Effector memory CD8-positive, alpha-beta T cell (primary cell): Measurements from ENCODE around the gene LRBA.

Experiments
- ATAC-seq: fragments of 150-1000 bp; cut with Tn5 transposase; replicated peaks from 2 replicates; pipeline ENCODE4 v1.10.0; 2021; ENCODE audit warnings: mild to moderate bottlenecking, moderate library complexity
- DNase-seq, 3 experiments: peaks; one replicate each; pipeline ENCODE4 v3.0.0; 2021
- H3K27ac Mint-ChIP-seq, 2 donors: one replicate each; pipeline ENCODE4 v1.8.0; 2022; ENCODE audit warnings: mild to moderate bottlenecking in 2 of 2, mixed read lengths in 2 of 2, moderate library complexity in 2 of 2
- H3K27me3 Mint-ChIP-seq, 2 donors: one replicate each; pipeline ENCODE4 v1.8.0; 2022; ENCODE audit warnings: mixed read lengths in 2 of 2
- H3K36me3 Mint-ChIP-seq: one replicate; pipeline ENCODE4 v1.8.0; 2022; ENCODE audit warnings: mild to moderate bottlenecking, moderate library complexity, mixed read lengths; ENCODE audit not compliant: insufficient read depth
- H3K4me1 Mint-ChIP-seq, 2 donors: one replicate each; pipeline ENCODE4 v1.8.0; 2022; ENCODE audit warnings: low read depth in 2 of 2, mixed read lengths in 2 of 2
- H3K4me3 Mint-ChIP-seq, 2 donors: one replicate each; pipeline ENCODE4 v1.8.0; 2022; ENCODE audit warnings: mild to moderate bottlenecking in 2 of 2, mixed read lengths in 2 of 2, moderate library complexity in 2 of 2
- H3K9me3 Mint-ChIP-seq, 2 donors: one replicate each; pipeline ENCODE4 v1.8.0; 2022; ENCODE audit warnings: mixed read lengths in 2 of 2

The LRBA gene

DNA sequence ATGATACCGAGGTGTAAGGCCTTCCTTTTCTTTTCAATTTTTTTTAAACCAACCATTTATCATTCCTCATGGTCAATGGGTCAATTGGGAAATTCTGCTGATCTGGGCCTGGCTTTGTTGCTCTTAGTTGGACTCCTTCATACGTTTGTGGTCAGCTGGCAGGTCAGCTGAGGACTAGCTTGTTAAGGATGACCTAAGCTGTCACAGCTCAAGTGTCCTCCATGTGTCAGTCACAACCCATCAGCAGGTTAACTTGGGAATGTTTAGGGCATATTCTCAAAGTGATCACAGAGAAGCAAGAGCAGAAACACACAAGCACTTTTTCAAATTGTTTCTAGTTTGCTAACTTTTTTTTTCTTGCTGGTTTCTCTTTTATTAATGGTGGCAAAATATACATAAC lies 550.6 kb downstream of the LRBA start:
- DNase-seq (no peak), ATAC-seq (no peak)
- no peaks in the 10 kb centered on the region for H3K4me1 Mint-ChIP-seq
- H3K36me3 Mint-ChIP-seq, result no peaks in the 10 kb centered on the region
- no peak overlapping the region for H3K27ac Mint-ChIP-seq
- H3K9me3 Mint-ChIP-seq, result no peaks in the 10 kb centered on the region
- no peak overlapping the region for H3K4me3 Mint-ChIP-seq
- H3K27me3 Mint-ChIP-seq, result no peaks in the 10 kb centered on the region

GRCh38 chr4:150462743-150463142 lies 552.3 kb downstream of the LRBA start:
- Mint-ChIP-seq H3K9me3 (no peaks in the 10 kb centered on the region), H3K4me3 (no peak overlapping the region), H3K27ac (no peak overlapping the region), H3K36me3 (no peaks in the 10 kb centered on the region), H3K4me1 (no peaks in the 10 kb centered on the region), H3K27me3 (no peaks in the 10 kb centered on the region)
- no peak for ATAC-seq
- DNase-seq, result no peak

GRCh38 chr4:150461957-150462356 lies 553.1 kb downstream of the LRBA start:
- H3K27ac Mint-ChIP-seq, result no peak overlapping the region
- DNase-seq (no peak), ATAC-seq (no peak)
- no peaks in the 10 kb centered on the region for H3K27me3 Mint-ChIP-seq
- H3K4me1 Mint-ChIP-seq, result no peaks in the 10 kb centered on the region
- no peaks in the 10 kb centered on the region for H3K9me3 Mint-ChIP-seq
- no peaks in the 10 kb centered on the region for H3K36me3 Mint-ChIP-seq
- H3K4me3 Mint-ChIP-seq, result no peak overlapping the region

GRCh38 chr4:150457802-150458201 lies 557.3 kb downstream of the LRBA start:
- H3K27ac Mint-ChIP-seq, result no peak overlapping the region
- DNase-seq, result no peak
- no peaks in the 10 kb centered on the region for H3K4me1 Mint-ChIP-seq
- no peaks in the 10 kb centered on the region for H3K27me3 Mint-ChIP-seq
- no peaks in the 10 kb centered on the region for H3K36me3 Mint-ChIP-seq
- peaks cover 7% of the 10 kb centered on the region in 2 donors for H3K9me3 Mint-ChIP-seq
- no peak overlapping the region for H3K4me3 Mint-ChIP-seq
- no peak for ATAC-seq

- Mint-ChIP-seq H3K4me3 (no peak overlapping the region), H3K27me3 (no peaks in the 10 kb centered on the region), H3K36me3 (peaks cover 3% of the 10 kb centered on the region), H3K27ac (no peak overlapping the region), H3K4me1 (peaks cover 5 to 10% of the 10 kb centered on the region in 2 donors), H3K9me3 (peaks cover 7% of the 10 kb centered on the region in 2 donors)
- DNase-seq (no peak), ATAC-seq (no peak)
Measured at GRCh38 chr4:150451883-150452282, 563.2 kb downstream of the LRBA start.

DNA sequence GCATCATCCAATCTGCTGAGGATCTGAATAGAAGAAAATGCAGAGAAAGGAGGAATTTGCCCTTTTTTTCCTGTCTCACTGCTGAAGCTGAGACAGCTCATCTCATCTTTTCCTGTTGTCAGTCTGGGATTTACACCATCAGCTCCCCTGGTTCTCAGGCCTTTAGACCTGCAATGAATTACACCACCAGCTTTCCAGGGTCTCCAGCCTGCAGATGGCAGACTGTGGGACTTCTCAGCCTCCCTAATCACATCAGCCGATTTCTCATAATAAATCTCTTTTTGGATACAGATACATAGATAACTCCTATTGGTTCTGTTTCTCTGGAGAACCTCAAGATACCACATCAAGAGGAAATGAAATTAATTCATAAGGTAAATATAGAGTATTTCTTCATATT lies 567.7 kb downstream of the LRBA start:
- peaks cover 3% of the 10 kb centered on the region for H3K36me3 Mint-ChIP-seq
- peak overlapping the region in 1 of 2 donors; percentile 74 for H3K27ac Mint-ChIP-seq
- H3K27me3 Mint-ChIP-seq, result no peaks in the 10 kb centered on the region
- DNase-seq, result no peak
- H3K4me3 Mint-ChIP-seq, result no peak overlapping the region
- H3K4me1 Mint-ChIP-seq, result peaks cover 5 to 10% of the 10 kb centered on the region in 2 donors
- ATAC-seq, result no peak
- no peaks in the 10 kb centered on the region for H3K9me3 Mint-ChIP-seq

GRCh38 chr4:150439451-150439933 lies 575.6 kb downstream of the LRBA start:
- ATAC-seq, result no peak
- Mint-ChIP-seq H3K36me3 (peaks cover 8% of the 10 kb centered on the region), H3K4me1 (peaks cover 0 to 3% of the 10 kb centered on the region in 2 donors), H3K9me3 (no peaks in the 10 kb centered on the region), H3K4me3 (no peak overlapping the region), H3K27ac (no peak overlapping the region), H3K27me3 (no peaks in the 10 kb centered on the region)
- no peak for DNase-seq

GRCh38 chr4:150436598-150437370 lies 578.3 kb downstream of the LRBA start:
- no peak for DNase-seq
- no peak overlapping the region for H3K27ac Mint-ChIP-seq
- peaks cover 0 to 6% of the 10 kb centered on the region in 2 donors for H3K4me1 Mint-ChIP-seq
- no peaks in the 10 kb centered on the region for H3K27me3 Mint-ChIP-seq
- H3K36me3 Mint-ChIP-seq, result peaks cover 11% of the 10 kb centered on the region
- no peak for ATAC-seq
- H3K4me3 Mint-ChIP-seq, result no peak overlapping the region
- H3K9me3 Mint-ChIP-seq, result no peaks in the 10 kb centered on the region

- Mint-ChIP-seq H3K36me3 (peaks cover 14% of the 10 kb centered on the region), H3K4me1 (peaks cover 0 to 6% of the 10 kb centered on the region in 2 donors), H3K4me3 (no peak overlapping the region), H3K27me3 (no peaks in the 10 kb centered on the region), H3K27ac (no peak overlapping the region), H3K9me3 (no peaks in the 10 kb centered on the region)
- DNase-seq (no peak), ATAC-seq (no peak)
Measured at GRCh38 chr4:150431221-150431620, 583.9 kb downstream of the LRBA start.

DNA sequence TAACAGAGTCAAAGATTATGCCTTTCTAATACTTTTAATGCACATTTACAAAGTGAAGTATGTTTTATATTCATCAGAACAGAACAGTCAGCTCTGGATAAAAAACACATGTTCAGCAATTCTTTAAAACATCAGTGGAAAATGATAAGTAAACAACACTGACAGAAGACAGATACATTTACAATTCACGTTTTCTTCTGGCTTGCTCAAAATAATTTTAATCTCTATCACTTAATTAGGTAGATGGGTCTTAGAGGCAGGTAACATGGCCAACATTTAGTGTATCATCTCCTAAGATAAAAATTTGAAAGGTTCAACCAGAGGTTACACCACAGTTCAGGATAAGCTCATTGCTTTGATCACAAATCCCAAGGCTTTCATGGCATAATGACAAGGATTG lies 589.9 kb downstream of the LRBA start:
- no peaks in the 10 kb centered on the region for H3K36me3 Mint-ChIP-seq
- DNase-seq (no peak), ATAC-seq (no peak)
- no peak overlapping the region for H3K27ac Mint-ChIP-seq
- no peak overlapping the region for H3K4me3 Mint-ChIP-seq
- no peaks in the 10 kb centered on the region for H3K9me3 Mint-ChIP-seq
- H3K27me3 Mint-ChIP-seq, result no peaks in the 10 kb centered on the region
- H3K4me1 Mint-ChIP-seq, result peaks cover 0 to 3% of the 10 kb centered on the region in 2 donors

DNA sequence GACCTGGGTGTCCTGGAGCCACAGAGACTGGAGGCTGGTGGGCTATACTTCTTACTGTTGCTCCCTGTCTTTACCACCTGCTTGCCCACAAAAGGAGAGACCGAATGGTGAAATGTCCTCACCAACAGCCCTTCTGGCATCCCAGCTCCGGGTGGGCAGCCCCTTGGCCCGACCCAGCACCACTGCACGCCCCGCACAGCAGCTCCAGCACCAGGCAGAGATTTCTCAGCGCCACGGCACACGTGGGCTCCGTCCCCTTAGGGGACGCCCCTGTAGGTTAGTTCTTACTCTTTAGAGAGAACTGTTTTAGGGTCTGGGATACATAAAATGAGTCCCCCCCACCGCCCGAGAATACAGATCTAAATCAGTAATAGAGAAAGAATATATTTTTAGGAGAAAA lies 591.6 kb downstream of the LRBA start:
- DNase-seq, result no peak
- Mint-ChIP-seq H3K4me3 (no peak overlapping the region), H3K4me1 (peaks cover 0 to 3% of the 10 kb centered on the region in 2 donors), H3K27me3 (no peaks in the 10 kb centered on the region), H3K9me3 (no peaks in the 10 kb centered on the region), H3K36me3 (no peaks in the 10 kb centered on the region), H3K27ac (no peak overlapping the region)
- no peak for ATAC-seq

GRCh38 chr4:150423074-150423473 lies 592.0 kb downstream of the LRBA start:
- no peak for ATAC-seq
- H3K36me3 Mint-ChIP-seq, result no peaks in the 10 kb centered on the region
- H3K9me3 Mint-ChIP-seq, result no peaks in the 10 kb centered on the region
- H3K27me3 Mint-ChIP-seq, result no peaks in the 10 kb centered on the region
- no peak for DNase-seq
- H3K27ac Mint-ChIP-seq, result peak overlapping the region in 1 of 2 donors; percentile 71
- no peak overlapping the region for H3K4me3 Mint-ChIP-seq
- H3K4me1 Mint-ChIP-seq, result peaks cover 0 to 3% of the 10 kb centered on the region in 2 donors

DNA sequence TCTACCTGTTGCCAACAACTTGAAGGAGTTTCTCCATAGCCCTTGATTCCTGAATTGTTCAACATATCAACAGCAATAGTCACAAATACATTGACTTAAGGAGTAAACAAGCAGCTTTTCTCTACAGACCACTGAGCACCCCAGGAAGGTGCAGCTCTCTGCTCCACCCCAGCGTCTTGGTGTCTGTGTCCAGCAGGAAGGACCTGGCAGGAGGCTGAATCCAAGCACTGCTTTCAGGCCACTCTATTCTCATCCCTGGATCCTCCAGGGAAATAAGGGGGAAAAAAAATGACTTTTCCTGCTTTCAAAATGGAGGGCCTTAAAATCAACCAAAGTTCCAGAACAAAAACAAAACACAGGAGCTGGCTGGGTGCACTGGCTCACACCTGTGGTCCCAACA lies 593.5 kb downstream of the LRBA start:
- ATAC-seq (no peak), DNase-seq (no peak)
- Mint-ChIP-seq H3K27me3 (no peaks in the 10 kb centered on the region), H3K9me3 (no peaks in the 10 kb centered on the region), H3K36me3 (no peaks in the 10 kb centered on the region), H3K4me1 (peaks cover 0 to 3% of the 10 kb centered on the region in 2 donors), H3K4me3 (no peak overlapping the region), H3K27ac (no peak overlapping the region)

GRCh38 chr4:150419939-150420338 lies 595.1 kb downstream of the LRBA start:
- no peak for ATAC-seq
- no peak for DNase-seq
- no peak overlapping the region for H3K4me3 Mint-ChIP-seq
- H3K27me3 Mint-ChIP-seq, result no peaks in the 10 kb centered on the region
- H3K9me3 Mint-ChIP-seq, result no peaks in the 10 kb centered on the region
- no peaks in the 10 kb centered on the region for H3K36me3 Mint-ChIP-seq
- peaks cover 3 to 6% of the 10 kb centered on the region in 2 donors for H3K4me1 Mint-ChIP-seq
- H3K27ac Mint-ChIP-seq, result no peak overlapping the region
